Liver (tissue), 9 donors: Measurements from ENCODE around the gene TP73. TPM values are rescaled to one million over a fixed set of nuclear protein-coding genes. Genes with fewer than 3 reads are reported as not detected.

Experiments used
- DNase-seq: peaks from one replicate; pipeline ENCODE4 v3.0.0-alpha.2; 2017; ENCODE audit warnings: low spot score
- H3K27ac ChIP-seq, 2 donors: one replicate each; pipeline ENCODE4 v1.7.0; 2013; ENCODE audit warnings: inconsistent platforms in 2 of 2, low read length in 2 of 2, control low read depth in 1 of 2, low read depth in 1 of 2, mild to moderate bottlenecking in 1 of 2
- H3K27me3 ChIP-seq, 4 donors: one replicate each; pipeline versions ENCODE4 v1.6.1 to v1.7.0; 2013; ENCODE audit warnings: low read length in 3 of 4, inconsistent platforms in 1 of 4, mild to moderate bottlenecking in 1 of 4, moderate library complexity in 1 of 4; ENCODE audit not compliant: control insufficient read depth in 4 of 4, insufficient read depth in 4 of 4
- H3K36me3 ChIP-seq, 4 donors: one replicate each; pipeline versions ENCODE4 v1.6.1 to v1.7.0; 2013; ENCODE audit warnings: low read length in 3 of 4, mild to moderate bottlenecking in 3 of 4, low read depth in 1 of 4, moderate library complexity in 1 of 4; ENCODE audit not compliant: control insufficient read depth in 4 of 4, insufficient read depth in 3 of 4
- H3K4me1 ChIP-seq, 4 donors: one replicate each; pipeline versions ENCODE4 v1.6.1 to v1.7.0; 2013; ENCODE audit warnings: low read length in 3 of 4, mild to moderate bottlenecking in 3 of 4, moderate library complexity in 1 of 4; ENCODE audit not compliant: control insufficient read depth in 4 of 4, insufficient read depth in 4 of 4
- H3K4me3 ChIP-seq, 3 donors: one replicate each; pipeline versions ENCODE4 v1.6.1 to v1.7.0; 2013; ENCODE audit warnings: low read length in 3 of 3, control low read depth in 1 of 3, low read depth in 1 of 3, mild to moderate bottlenecking in 1 of 3
- H3K9ac ChIP-seq, 2 donors: one replicate each; pipeline ENCODE4 v1.7.0; 2013; ENCODE audit warnings: low read length in 2 of 2, mild to moderate bottlenecking in 2 of 2, moderate library complexity in 2 of 2, control low read depth in 1 of 2, low read depth in 1 of 2
- H3K9me3 ChIP-seq, 4 donors: one replicate each; pipeline versions ENCODE4 v1.6.1 to v1.7.0; 2013; ENCODE audit warnings: low read length in 3 of 4; ENCODE audit not compliant: control insufficient read depth in 4 of 4
- ATF3 ChIP-seq: IDR thresholded peaks from 2 replicates; pipeline ENCODE4 v1.6.1; 2016; ENCODE audit warnings: antibody characterized with exemption
- CTCF ChIP-seq: fragments of 150-350 bp; IDR thresholded peaks from 2 replicates; pipeline ENCODE4 v1.5.1; 2017; ENCODE audit warnings: improper control_type of control experiment, low read depth, low read length; ENCODE audit not compliant: missing input control
- EGR1 ChIP-seq, 2 donors: IDR thresholded peaks; 2 replicates each; pipeline ENCODE4 v1.6.1; 2016 to 2018; ENCODE audit warnings: antibody characterized with exemption in 2 of 2, low read depth in 2 of 2
- FOXA1 ChIP-seq: IDR thresholded peaks from 2 replicates; pipeline ENCODE4 v1.6.1; 2016; ENCODE audit warnings: antibody characterized with exemption
- FOXA2 ChIP-seq: IDR thresholded peaks from 2 replicates; pipeline ENCODE4 v1.6.1; 2016; ENCODE audit warnings: antibody characterized with exemption
- GABPA ChIP-seq, 2 donors: IDR thresholded peaks in 1 of 2; conservative IDR thresholded peaks in 1 of 2; 2 replicates each; pipeline ENCODE4 v1.6.1; 2016; ENCODE audit warnings: antibody characterized with exemption in 2 of 2, mild to moderate bottlenecking in 1 of 2, moderate library complexity in 1 of 2
- HNF4A ChIP-seq, 2 donors: conservative IDR thresholded peaks; 2 replicates each; pipeline ENCODE4 v1.6.1; 2016; ENCODE audit warnings: antibody characterized with exemption in 2 of 2, mild to moderate bottlenecking in 2 of 2
- HNF4G ChIP-seq: IDR thresholded peaks from 2 replicates; pipeline ENCODE4 v1.6.1; 2016; ENCODE audit warnings: antibody characterized with exemption
- JUND ChIP-seq, 2 donors: IDR thresholded peaks; 2 replicates each; pipeline ENCODE4 v1.6.1; 2016; ENCODE audit warnings: antibody characterized with exemption in 2 of 2
- MAX ChIP-seq: IDR thresholded peaks from 2 replicates; pipeline ENCODE4 v1.6.1; 2016; ENCODE audit warnings: antibody characterized with exemption
- NR2F2 ChIP-seq: IDR thresholded peaks from 2 replicates; pipeline ENCODE4 v1.6.1; 2016; ENCODE audit warnings: antibody characterized with exemption
- RAD21 ChIP-seq, 2 donors: IDR thresholded peaks; 2 replicates each; pipeline ENCODE4 v1.6.1; 2016; ENCODE audit warnings: antibody characterized with exemption in 2 of 2, mild to moderate bottlenecking in 2 of 2
- REST ChIP-seq: IDR thresholded peaks from 2 replicates; pipeline ENCODE4 v1.6.1; 2016; ENCODE audit warnings: antibody characterized with exemption, mild to moderate bottlenecking
- RXRA ChIP-seq, 2 donors: IDR thresholded peaks; 2 replicates each; pipeline ENCODE4 v1.6.1; 2017 to 2018; ENCODE audit warnings: antibody characterized with exemption in 2 of 2, mild to moderate bottlenecking in 1 of 2
- SP1 ChIP-seq: IDR thresholded peaks from 2 replicates; pipeline ENCODE4 v1.6.1; 2018; ENCODE audit warnings: antibody characterized with exemption, mild to moderate bottlenecking
- TAF1 ChIP-seq: conservative IDR thresholded peaks from 2 replicates; pipeline ENCODE4 v1.6.1; 2016; ENCODE audit warnings: antibody characterized with exemption, mild to moderate bottlenecking
- YY1 ChIP-seq: IDR thresholded peaks from 2 replicates; pipeline ENCODE4 v1.6.1; 2016; ENCODE audit warnings: antibody characterized with exemption, mild to moderate bottlenecking
- ZBTB33 ChIP-seq: IDR thresholded peaks from 2 replicates; pipeline ENCODE4 v1.6.1; 2016; ENCODE audit warnings: antibody characterized with exemption
- WGBS: extraction: QIAGEN DNeasy Blood & Tissue Kit; methylation state at CpG from one replicate; pipeline ENCODE4 v1.1.7; 2013; 5-methylcytosine and 5-hydroxymethylcytosine counted together
- polyA plus RNA-seq, 2 donors: library from polyadenylated mRNA; stranded (reverse) in 1 of 2; unstranded in 1 of 2; fragments of 200-250 nt in 1 of 2; fragments of >200 nt in 1 of 2; fragmentation: Nextera tagmentation in 1 of 2; extraction: Ambion mirVana in 1 of 2; gene quantifications; one replicate each; pipeline versions ENCODE4 v1.2.1 to v1.2.3, GENCODE V29; 2013 to 2015
- total RNA-seq, 2 donors: library from RNA; depleted of rRNA; stranded (reverse); fragments of >200 nt; gene quantifications; one replicate each; pipeline ENCODE4 v1.2.3, GENCODE V29; 2014
- donor health status: healthy.
- donor health status: healthy.
- donor health status: healthy.
- donor health status: healthy.
- donor health status: healthy.

TP73 gene
- total and polyA plus RNA-seq, 4 donors: 0.08 to 0.29 (median 0.18) TPM

GRCh38 chr1:3736708-3737107 is 84.4 kb downstream of the TP73 start:
- 94% methylated on average over 14 of the region's 14 CpGs for WGBS
- H3K27ac ChIP-seq: no peak overlapping the region
- H3K27me3 ChIP-seq: no peaks in the 10 kb centered on the region
- DNase-seq: no peak
- H3K36me3 ChIP-seq: peaks cover 1 to 29% (median 8%) of the 10 kb centered on the region in 4 donors
- no peak for TF ChIP-seq HNF4G
- no peak for TF ChIP-seq FOXA2
- TF ChIP-seq ZBTB33: no peak
- TF ChIP-seq FOXA1: no peak
- peaks cover 5 to 21% (median 16%) of the 10 kb centered on the region in 4 donors for H3K4me1 ChIP-seq
- no peak overlapping the region for H3K9ac ChIP-seq
- H3K4me3 ChIP-seq: no peak overlapping the region
- no peaks in the 10 kb centered on the region for H3K9me3 ChIP-seq

GRCh38 chr1:3738943-3739342 is 86.6 kb downstream of the TP73 start:
- Histone ChIP-seq H3K36me3 (peaks cover 3 to 41% (median 11%) of the 10 kb centered on the region in 4 donors), H3K9me3 (no peaks in the 10 kb centered on the region), H3K27me3 (no peaks in the 10 kb centered on the region), H3K4me3 (no peak overlapping the region), H3K27ac (no peak overlapping the region), H3K9ac (no peak overlapping the region), H3K4me1 (peaks cover 4 to 11% (median 7%) of the 10 kb centered on the region in 4 donors)
- DNase-seq: no peak
- WGBS: 94% methylated on average over 12 of the region's 12 CpGs
- no peak for TF ChIP-seq CTCF
- TF ChIP-seq EGR1 (IDR thresholded peaks at IDR 0.05; ENCODE audit: low read depth in 2 of 2): no peak
- TF ChIP-seq REST: no peak
- TF ChIP-seq TAF1: no peak
- TF ChIP-seq RAD21 (IDR thresholded peaks at IDR 0.05): no peak
- no peak for TF ChIP-seq GABPA (IDR thresholded peaks at IDR 0.05 in 1 of 2, conservative IDR thresholded peaks at IDR 0.05 in 1 of 2)
- no peak for TF ChIP-seq YY1
- no peak for TF ChIP-seq RXRA (IDR thresholded peaks at IDR 0.05)
- TF ChIP-seq MAX: no peak
- TF ChIP-seq HNF4A (conservative IDR thresholded peaks at IDR 0.05): no peak
- TF ChIP-seq NR2F2: no peak
- TF ChIP-seq ATF3: no peak
- TF ChIP-seq FOXA2: no peak
- TF ChIP-seq SP1: no peak
- TF ChIP-seq FOXA1: no peak
- TF ChIP-seq JUND (IDR thresholded peaks at IDR 0.05): no peak
